Lower leg skin (tissue), 4 donors: ENCODE measurements around the gene ERN1. TPM values are rescaled to one million over a fixed set of nuclear protein-coding genes. Genes with fewer than 3 reads are reported as not detected.
"Not testable (repeated sequence)": the region's sequence is repeated elsewhere in the genome, so short reads cannot be mapped to it uniquely, and the experiment has no call there.

Experiments used
- DNase-seq, 2 donors: peaks; one replicate each; pipeline ENCODE4 v3.0.0-alpha.2; 2019; ENCODE audit warnings: low spot score in 2 of 2
- H3K4me3 ChIP-seq: fragments of 200-600 bp; sonication (generic); 2 replicates; pipeline ENCODE4 v1.5.1; 2017; ENCODE audit warnings: mild to moderate bottlenecking, low read depth; ENCODE audit not compliant: poor library complexity, severe bottlenecking
- CTCF ChIP-seq, 3 donors: fragments of 450-650 bp; IDR thresholded peaks; one replicate each; pipeline ENCODE4 v1.5.1; 2016; ENCODE audit warnings: antibody characterized with exemption in 3 of 3, mild to moderate bottlenecking in 3 of 3, moderate library complexity in 2 of 3
- POLR2A ChIP-seq, 2 donors: fragments of 450-650 bp; IDR thresholded peaks; one replicate each; pipeline ENCODE4 v1.6.1; 2016 to 2017; ENCODE audit warnings: antibody characterized with exemption in 2 of 2, mild to moderate bottlenecking in 1 of 2, moderate library complexity in 1 of 2
- WGBS, 2 donors: methylation state at CpG; one replicate each; pipeline ENCODE4 v1.1.5; 2018; 5-methylcytosine and 5-hydroxymethylcytosine counted together
- intact Hi-C: fragments of 100-400 bp; cut with DNase I; formaldehyde crosslinking; loops from one replicate; pipeline ENCODE4 v1.15.0; 2023; ENCODE audit warnings: low total_unique reads
- total RNA-seq, 4 donors: library from RNA; depleted of rRNA; stranded (reverse); fragments of >200 nt; gene quantifications; one replicate each; pipeline ENCODE4 v1.1.0, GENCODE V29; 2016

ERN1 gene
- total RNA-seq, 4 donors from 2014 or later, result 18.2 to 44.0 (median 22.8) TPM

DNA sequence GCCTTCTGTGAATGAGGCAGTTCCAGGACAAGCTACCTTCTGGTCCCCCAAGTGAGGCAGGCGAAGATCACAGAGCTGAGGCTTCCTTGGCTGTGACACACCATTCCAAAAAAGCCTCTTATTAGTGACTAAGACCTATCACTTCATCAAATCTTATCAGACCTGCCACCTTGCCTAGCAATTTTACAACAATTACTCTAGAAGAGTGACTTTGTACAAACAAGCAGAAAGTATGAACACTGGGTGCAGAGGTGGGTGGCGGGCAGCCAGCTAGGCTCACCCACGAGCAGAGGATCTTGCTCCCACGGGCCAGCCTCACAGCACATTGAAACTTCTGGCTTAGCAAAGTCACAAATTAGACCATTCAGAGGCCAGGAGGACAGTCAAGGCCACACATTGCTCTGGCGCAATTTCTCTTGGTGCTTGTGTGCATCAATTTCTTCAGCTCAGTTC lies 107.3 kb downstream of the ERN1 start:
- H3K4me3 ChIP-seq, result no peak overlapping the region
- WGBS, 2 donors, result 75 to 77% methylated on average over 5 of the region's 5 CpGs
- TF ChIP-seq POLR2A (IDR thresholded peaks at IDR 0.05) (no peak), CTCF (IDR thresholded peaks at IDR 0.05) (no peak)
- intact Hi-C loops, result loop anchor here (10.0 kb wide), 1 partner anchor 108 kb away; the partner anchor contains the start of genes CSHL1 and GH1
- DNase-seq, result peak in 1 of 2 donors; percentile 63

- WGBS, 2 donors, result 18 to 19% methylated on average over 23 of the region's 23 CpGs
- peak within 1 kb of the TSS; percentile 3 for H3K4me3 ChIP-seq
- intact Hi-C loops, result loop anchor here (10.0 kb wide), 1 partner anchor 105 kb away; the partner anchor contains the start of genes CSHL1 and GH1
- no peak for TF ChIP-seq POLR2A (IDR thresholded peaks at IDR 0.05)
- no peak for TF ChIP-seq CTCF (IDR thresholded peaks at IDR 0.05)
- DNase-seq, result peak; percentile 54 to 94
Observed at GRCh38 chr17:64020056-64020766, 109.7 kb downstream of the ERN1 start, which contains the start of gene ICAM2. TSS of gene ICAM2 (minus strand) at chr17:64020633. CDS start at chr17:64006691, 13,942 bp downstream.

GRCh38 chr17:64019551-64019961 lies 110.4 kb downstream of the ERN1 start:
- WGBS, 2 donors, result 70 to 75% methylated on average over 9 of the region's 9 CpGs
- H3K4me3 ChIP-seq, intact Hi-C loops: not testable (repeated sequence)
- DNase-seq, result peak in 1 of 2 donors; percentile 45

- no peak overlapping the region for H3K4me3 ChIP-seq
- no peak for DNase-seq
- TF ChIP-seq POLR2A (IDR thresholded peaks at IDR 0.05) (no peak), CTCF (IDR thresholded peaks at IDR 0.05) (no peak)
- intact Hi-C loops, result no loop called here
- 81 to 88% methylated on average over 2 of the region's 2 CpGs for WGBS, 2 donors
Observed at GRCh38 chr17:64017381-64017980, 112.5 kb downstream of the ERN1 start.

- 74 to 75% methylated on average over 3 of the region's 3 CpGs for WGBS, 2 donors
- no peak for TF ChIP-seq POLR2A (IDR thresholded peaks at IDR 0.05)
- no peak for TF ChIP-seq CTCF (IDR thresholded peaks at IDR 0.05)
- no peak overlapping the region for H3K4me3 ChIP-seq
- intact Hi-C loops, result no loop called here
- DNase-seq, result no peak
Observed at GRCh38 chr17:64016974-64017373, 113.0 kb downstream of the ERN1 start.

- WGBS, 2 donors, result 49 to 53% methylated on average over 5 of the region's 5 CpGs
- no peak overlapping the region for H3K4me3 ChIP-seq
- TF ChIP-seq POLR2A (IDR thresholded peaks at IDR 0.05) (no peak), CTCF (IDR thresholded peaks at IDR 0.05) (no peak)
- intact Hi-C loops, result no loop called here
- peak in 1 of 2 donors; percentile 64 for DNase-seq
Observed at GRCh38 chr17:64016231-64016784, 113.6 kb downstream of the ERN1 start.
